Measurements from ENCODE around the gene GRIP2. TPM values are rescaled to one million over a fixed set of nuclear protein-coding genes. Genes with fewer than 3 reads are reported as not detected.

The GRIP2 gene
- total RNA-seq, 1 donor = 1.7 TPM

- no peak for DNase-seq (ENCODE audit: low read depth)
- TF ChIP-seq CTCF (IDR thresholded peaks at IDR 0.05; ENCODE audit: insufficient read depth, low read depth, low read length) = no peak
- no peak overlapping the region for H3K4me3 ChIP-seq (ENCODE audit: low read depth, low read length)
These were observed 63.4 kb downstream of the GRIP2 start for GRCh38 chr3:14476583-14477265.

GRCh38 chr3:14475621-14476020 lies 64.5 kb downstream of the GRIP2 start:
- DNase-seq (ENCODE audit: low read depth) = peak; percentile 46

GRCh38 chr3:14474363-14475081 lies 65.6 kb downstream of the GRIP2 start:
- TF ChIP-seq CTCF (IDR thresholded peaks at IDR 0.05; ENCODE audit: insufficient read depth, low read depth, low read length) = no peak
- peak; percentile 3 for DNase-seq (ENCODE audit: low read depth)
- H3K4me3 ChIP-seq (ENCODE audit: low read depth, low read length) = no peak overlapping the region

More at GRCh38 chr3:14475621-14476020, 64.5 kb downstream of the GRIP2 start:
- no peak for TF ChIP-seq CTCF (IDR thresholded peaks at IDR 0.05; ENCODE audit: insufficient read depth, low read depth, low read length)
- no peak overlapping the region for H3K4me3 ChIP-seq (ENCODE audit: low read depth, low read length)

GRCh38 chr3:14473411-14473891 lies 66.7 kb downstream of the GRIP2 start:
- DNase-seq (ENCODE audit: low read depth) = peak; percentile 83
- no peak overlapping the region for H3K4me3 ChIP-seq (ENCODE audit: low read depth, low read length)
- TF ChIP-seq CTCF (IDR thresholded peaks at IDR 0.05; ENCODE audit: insufficient read depth, low read depth, low read length) = no peak

- no peak overlapping the region for H3K4me3 ChIP-seq (ENCODE audit: low read depth, low read length)
- peak; percentile 92 for DNase-seq (ENCODE audit: low read depth)
- TF ChIP-seq CTCF (IDR thresholded peaks at IDR 0.05; ENCODE audit: insufficient read depth, low read depth, low read length) = no peak
These were observed 67.4 kb downstream of the GRIP2 start for GRCh38 chr3:14472471-14473351.

GRCh38 chr3:14471690-14472089 lies 68.5 kb downstream of the GRIP2 start:
- TF ChIP-seq CTCF (IDR thresholded peaks at IDR 0.05; ENCODE audit: insufficient read depth, low read depth, low read length) = no peak
- peak; percentile 39 for DNase-seq (ENCODE audit: low read depth)
- H3K4me3 ChIP-seq (ENCODE audit: low read depth, low read length) = no peak overlapping the region

All from fibroblast of villous mesenchyme (primary cell).